Neuronal stem cell (in vitro differentiated cells): ENCODE results near the gene GLIPR1L1.
"Not testable (repeated sequence)": the region's sequence is repeated elsewhere in the genome, so short reads cannot be mapped to it uniquely, and the experiment has no call there.

ENCODE experiments used
- DNase-seq: peaks from one replicate; pipeline ENCODE4 v3.0.0-alpha.2; 2013; ENCODE audit warnings: low spot score
- H2AFZ ChIP-seq: one replicate; pipeline ENCODE4 v1.6.1; 2013; ENCODE audit warnings: mild to moderate bottlenecking, low read length, inconsistent platforms
- H2AK5ac ChIP-seq: 2 replicates; pipeline ENCODE4 v1.6.1; 2013; ENCODE audit warnings: low read depth, mild to moderate bottlenecking, inconsistent platforms, low read length, moderate library complexity, mixed read lengths
- H2BK120ac ChIP-seq: 2 replicates; pipeline ENCODE4 v1.6.1; 2013; ENCODE audit warnings: low read depth, mild to moderate bottlenecking, inconsistent platforms, low read length, moderate library complexity, mixed read lengths
- H2BK12ac ChIP-seq: one replicate; pipeline ENCODE4 v1.6.1; 2013; ENCODE audit warnings: low read length, inconsistent platforms
- H2BK15ac ChIP-seq: 2 replicates; pipeline ENCODE4 v1.6.1; 2013; ENCODE audit warnings: mild to moderate bottlenecking, low read length, inconsistent platforms, mixed read lengths
- H2BK5ac ChIP-seq: one replicate; pipeline ENCODE4 v1.6.1; 2013; ENCODE audit warnings: inconsistent platforms, mild to moderate bottlenecking, low read length, moderate library complexity
- H3K14ac ChIP-seq: one replicate; pipeline ENCODE4 v1.6.1; 2013; ENCODE audit warnings: low read length, inconsistent platforms
- H3K18ac ChIP-seq: 2 replicates; pipeline ENCODE4 v1.6.1; 2013; ENCODE audit warnings: low read length, inconsistent platforms
- H3K23ac ChIP-seq: 2 replicates; pipeline ENCODE4 v1.6.1; 2013; ENCODE audit warnings: low read depth, mild to moderate bottlenecking, mixed read lengths, low read length, inconsistent platforms; ENCODE audit not compliant: poor library complexity
- H3K27ac ChIP-seq: replicated peaks from 3 replicates; pipeline ENCODE4 v1.5.1; 2013; ENCODE audit warnings: low read length, inconsistent platforms
- H3K27me3 ChIP-seq, 3 experiments: 2 replicates each; pipeline ENCODE4 v1.6.1; 2013; ENCODE audit warnings: low read length in 3 of 3, mild to moderate bottlenecking in 2 of 3, inconsistent platforms in 1 of 3, low read depth in 1 of 3, mixed read lengths in 1 of 3, moderate library complexity in 1 of 3; ENCODE audit not compliant: control insufficient read depth in 3 of 3, insufficient read depth in 3 of 3
- H3K36me3 ChIP-seq, 2 donors: replicated peaks in 1 of 2; 2 replicates each; pipeline ENCODE4 v1.6.1; 2013; ENCODE audit warnings: low read length in 2 of 2; ENCODE audit not compliant: control insufficient read depth in 2 of 2, insufficient read depth in 2 of 2
- H3K4ac ChIP-seq: 2 replicates; pipeline ENCODE4 v1.6.1; 2013; ENCODE audit warnings: inconsistent platforms, mild to moderate bottlenecking, low read length, moderate library complexity
- H3K4me1 ChIP-seq, 2 donors: 1 replicate in 1 of 2; 2 replicates in 1 of 2; pipeline ENCODE4 v1.6.1; 2013; ENCODE audit warnings: low read length in 2 of 2, low read depth in 1 of 2; ENCODE audit not compliant: control insufficient read depth in 2 of 2, insufficient read depth in 1 of 2
- H3K4me2 ChIP-seq: one replicate; pipeline ENCODE4 v1.6.1; 2013; ENCODE audit warnings: mild to moderate bottlenecking, low read length, inconsistent platforms; ENCODE audit not compliant: insufficient read depth, poor library complexity, severe bottlenecking
- H3K4me3 ChIP-seq, 2 donors: 2 replicates each; pipeline ENCODE4 v1.5.1; 2013; ENCODE audit warnings: low read length in 2 of 2, mild to moderate bottlenecking in 2 of 2, inconsistent platforms in 1 of 2, moderate library complexity in 1 of 2
- H3K79me1 ChIP-seq: one replicate; pipeline ENCODE4 v1.6.1; 2013; ENCODE audit warnings: low read depth, mild to moderate bottlenecking, inconsistent platforms, low read length, moderate library complexity
- H3K9ac ChIP-seq: one replicate; pipeline ENCODE4 v1.6.1; 2013; ENCODE audit warnings: mild to moderate bottlenecking, low read depth, low read length, inconsistent platforms; ENCODE audit not compliant: poor library complexity
- H3K9me3 ChIP-seq, 2 donors: replicated peaks in 1 of 2; 2 replicates each; pipeline versions ENCODE3 to v1.6.1; 2013; ENCODE audit warnings: low read length in 2 of 2, mild to moderate bottlenecking in 2 of 2, inconsistent platforms in 1 of 2, low read depth in 1 of 2, mixed read lengths in 1 of 2, moderate library complexity in 1 of 2; ENCODE audit not compliant: control insufficient read depth in 2 of 2, insufficient read depth in 1 of 2
- H4K8ac ChIP-seq: one replicate; pipeline ENCODE4 v1.6.1; 2013; ENCODE audit warnings: low read depth, mild to moderate bottlenecking, inconsistent platforms, low read length, moderate library complexity
- H4K91ac ChIP-seq: one replicate; pipeline ENCODE4 v1.6.1; 2013; ENCODE audit warnings: low read length, low read depth, mild to moderate bottlenecking, inconsistent platforms; ENCODE audit not compliant: poor library complexity
- WGBS, 2 donors: extraction: QIAGEN DNeasy Blood & Tissue Kit; methylation state at CpG; one replicate each; pipeline ENCODE4 v1.1.7; 2013; ENCODE audit warnings: missing lambda C conversion rate in 2 of 2, mixed read lengths in 1 of 2; ENCODE audit not compliant: insufficient read length in 2 of 2, insufficient replicate concordance in 1 of 2; ENCODE audit errors: extremely low coverage in 2 of 2; 5-methylcytosine and 5-hydroxymethylcytosine counted together

The GLIPR1L1 gene

GRCh38 chr12:75346215-75346614, 11.7 kb downstream of the GLIPR1L1 start:
- H3K36me3 ChIP-seq, H3K9me3 ChIP-seq, H3K9ac ChIP-seq, H4K91ac ChIP-seq, H2AK5ac ChIP-seq, H3K4me2 ChIP-seq, H3K27ac ChIP-seq, H3K4me3 ChIP-seq, H2BK5ac ChIP-seq, H3K27me3 ChIP-seq, H3K79me1 ChIP-seq, H3K18ac ChIP-seq, H3K23ac ChIP-seq, H2BK120ac ChIP-seq, H2BK12ac ChIP-seq, H4K8ac ChIP-seq, H3K4me1 ChIP-seq, H2BK15ac ChIP-seq, H3K14ac ChIP-seq, DNase-seq, H3K4ac ChIP-seq, H2AFZ ChIP-seq: not testable (repeated sequence)
- WGBS, 2 donors: no CpG with 5 or more reads among the region's 6 CpGs

DNA sequence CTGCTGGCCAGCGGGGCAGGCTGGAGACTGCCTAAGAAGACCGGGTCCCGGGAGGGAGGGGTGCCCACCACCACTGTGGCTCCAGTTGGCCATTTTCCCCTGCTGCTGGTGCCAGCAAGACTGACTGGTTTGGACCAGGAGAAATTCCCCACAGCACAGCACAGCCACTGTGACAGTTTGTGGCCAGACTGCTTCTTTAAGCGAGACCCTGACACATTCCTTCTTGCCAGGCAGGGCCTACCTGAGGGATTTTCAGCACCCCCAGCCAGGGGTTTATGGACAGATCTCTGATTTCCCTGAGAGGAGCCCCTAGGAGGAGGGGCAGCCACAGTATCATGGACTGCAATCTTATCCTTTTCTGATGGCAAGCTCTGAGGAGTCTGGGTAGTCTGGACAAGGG, 15.5 kb downstream of the GLIPR1L1 start:
- no peak overlapping the region for H2AFZ ChIP-seq
- no peaks in the 10 kb centered on the region for H3K36me3 ChIP-seq
- no peak overlapping the region for H2BK120ac ChIP-seq
- H3K18ac ChIP-seq: no peak overlapping the region
- no peaks in the 10 kb centered on the region for H3K4me1 ChIP-seq
- no peak for DNase-seq
- no peak overlapping the region for H3K14ac ChIP-seq
- H2BK5ac ChIP-seq: no peak overlapping the region
- H3K9ac ChIP-seq: no peak overlapping the region
- H3K4ac ChIP-seq: no peak overlapping the region
- WGBS, 2 donors: no CpG with 5 or more reads among the region's 4 CpGs
- no peaks in the 10 kb centered on the region for H3K79me1 ChIP-seq
- H3K4me3 ChIP-seq: no peak overlapping the region
- no peak overlapping the region for H2AK5ac ChIP-seq
- no peaks in the 10 kb centered on the region for H3K27me3 ChIP-seq
- no peak overlapping the region for H3K27ac ChIP-seq
- no peak overlapping the region for H4K8ac ChIP-seq
- H4K91ac ChIP-seq: no peak overlapping the region
- no peaks in the 10 kb centered on the region for H3K9me3 ChIP-seq
- no peak overlapping the region for H2BK15ac ChIP-seq
- no peak overlapping the region for H3K4me2 ChIP-seq
- H2BK12ac ChIP-seq: no peak overlapping the region
- H3K23ac ChIP-seq: no peak overlapping the region

GRCh38 chr12:75350413-75350812, 15.9 kb downstream of the GLIPR1L1 start:
- H3K27me3 ChIP-seq: no peaks in the 10 kb centered on the region
- no peak overlapping the region for H2BK120ac ChIP-seq
- no peak overlapping the region for H3K4me3 ChIP-seq
- H2BK5ac ChIP-seq: no peak overlapping the region
- no peaks in the 10 kb centered on the region for H3K4me1 ChIP-seq
- no peak overlapping the region for H3K23ac ChIP-seq
- no peak overlapping the region for H2AK5ac ChIP-seq
- no peak overlapping the region for H3K9ac ChIP-seq
- WGBS, 2 donors: no CpG with 5 or more reads among the region's 2 CpGs
- no peak overlapping the region for H4K91ac ChIP-seq
- no peak overlapping the region for H3K4me2 ChIP-seq
- no peak for DNase-seq
- no peak overlapping the region for H4K8ac ChIP-seq
- no peak overlapping the region for H3K4ac ChIP-seq
- no peaks in the 10 kb centered on the region for H3K9me3 ChIP-seq
- H3K36me3 ChIP-seq: no peaks in the 10 kb centered on the region
- H3K27ac ChIP-seq: no peak overlapping the region
- H3K14ac ChIP-seq: no peak overlapping the region
- no peak overlapping the region for H2BK12ac ChIP-seq
- H2AFZ ChIP-seq: no peak overlapping the region
- no peak overlapping the region for H3K18ac ChIP-seq
- no peak overlapping the region for H2BK15ac ChIP-seq
- H3K79me1 ChIP-seq: no peaks in the 10 kb centered on the region

DNA sequence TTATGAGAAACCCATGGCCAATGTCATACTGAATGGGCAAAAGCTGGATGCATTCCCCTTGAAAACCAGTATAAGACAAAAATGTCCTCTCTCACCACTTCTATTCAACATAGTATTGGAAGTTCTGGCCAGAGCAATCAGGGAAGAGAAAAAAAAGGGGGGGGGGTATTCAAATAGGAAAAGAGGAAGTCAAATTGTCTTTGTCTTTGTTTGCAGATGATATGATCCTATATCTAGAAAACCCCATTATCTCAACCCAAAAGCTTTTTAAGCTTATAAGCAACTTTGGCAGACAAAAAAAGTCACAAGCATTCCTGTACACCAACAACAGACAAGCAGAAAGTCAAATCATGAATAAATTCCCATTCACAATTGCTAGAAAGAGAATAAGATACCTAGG, 19.5 kb downstream of the GLIPR1L1 start:
- H2BK15ac ChIP-seq: no peak overlapping the region
- no peak overlapping the region for H3K9ac ChIP-seq
- no peak overlapping the region for H3K4ac ChIP-seq
- no peak overlapping the region for H2BK120ac ChIP-seq
- H3K9me3 ChIP-seq: no peaks in the 10 kb centered on the region
- H3K4me1 ChIP-seq: no peaks in the 10 kb centered on the region
- no peak overlapping the region for H3K27ac ChIP-seq
- no peak overlapping the region for H3K14ac ChIP-seq
- no peak overlapping the region for H2AK5ac ChIP-seq
- H3K27me3 ChIP-seq: no peaks in the 10 kb centered on the region
- no peak overlapping the region for H2BK5ac ChIP-seq
- no peaks in the 10 kb centered on the region for H3K79me1 ChIP-seq
- no peak overlapping the region for H3K4me3 ChIP-seq
- no peak overlapping the region for H4K8ac ChIP-seq
- H4K91ac ChIP-seq: no peak overlapping the region
- H3K36me3 ChIP-seq: no peaks in the 10 kb centered on the region
- no peak for DNase-seq
- H3K18ac ChIP-seq: no peak overlapping the region
- no peak overlapping the region for H3K4me2 ChIP-seq
- no peak overlapping the region for H2BK12ac ChIP-seq
- H2AFZ ChIP-seq: no peak overlapping the region
- no peak overlapping the region for H3K23ac ChIP-seq
